Hematopoietic multipotent progenitor cell (in vitro differentiated cells): ENCODE results near the gene EGFL8. TPM values are rescaled to one million over a fixed set of nuclear protein-coding genes. Genes with fewer than 3 reads are reported as not detected.
A peak's percentile ranks its signal among the peaks of the same experiment; 100 is the strongest.
"Not testable (repeated sequence)": the region's sequence is repeated elsewhere in the genome, so short reads cannot be mapped to it uniquely, and the experiment has no call there.

ENCODE experiments used
- DNase-seq, 3 donors: peaks; one replicate each; pipeline ENCODE4 v3.0.0-alpha.2; 2011 to 2015; ENCODE audit warnings: low read depth in 2 of 3, low spot score in 2 of 3
- total RNA-seq: library from RNA; depleted of rRNA; stranded (reverse); fragments of >200 nt; gene quantifications from one replicate; pipeline ENCODE4 v1.2.3, GENCODE V29; 2012

Gene EGFL8
- total RNA-seq, 1 donor = 5.1 TPM

DNA sequence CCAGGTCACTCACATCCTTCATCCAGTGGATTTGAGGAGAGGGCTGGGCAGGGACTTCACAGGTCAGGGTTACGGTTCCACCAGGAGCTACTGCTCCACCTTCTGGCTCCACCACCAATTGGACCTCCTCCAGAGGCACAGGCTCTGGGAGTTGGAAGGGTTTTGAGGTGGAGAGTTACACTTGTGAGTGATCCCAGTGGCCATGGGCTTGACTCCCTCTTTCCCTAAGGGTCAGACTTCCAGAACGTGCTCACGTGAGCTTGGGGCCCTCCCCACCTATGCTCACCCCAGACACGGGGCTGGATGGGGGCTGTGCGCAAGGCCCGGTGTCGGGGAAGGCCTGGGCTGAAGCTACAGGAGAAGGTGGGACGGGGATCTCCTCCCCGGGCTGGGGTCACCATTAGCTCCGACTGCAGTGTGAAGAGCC lies 18.2 kb downstream of the EGFL8 start:
- DNase-seq = no peak

DNA sequence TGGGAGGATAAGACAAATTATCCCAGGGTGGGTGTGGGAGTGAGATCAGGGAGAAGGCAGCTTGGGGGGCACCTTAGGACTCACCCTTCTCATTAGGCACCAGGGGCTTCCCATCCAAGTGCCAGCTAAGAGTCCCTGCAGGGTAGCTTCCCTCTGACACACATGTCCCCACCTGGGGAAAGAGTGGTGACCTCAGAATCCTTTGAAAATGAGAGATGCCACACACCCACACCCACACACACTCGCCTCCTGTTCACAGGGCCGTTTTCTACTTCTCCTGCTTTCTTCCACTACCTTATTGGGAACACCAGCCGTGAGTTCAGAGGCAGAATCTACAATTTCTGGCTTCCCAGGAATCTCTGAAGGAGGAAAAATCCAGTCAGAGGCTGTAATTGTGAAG lies 18.6 kb downstream of the EGFL8 start:
- no peak for DNase-seq

DNA sequence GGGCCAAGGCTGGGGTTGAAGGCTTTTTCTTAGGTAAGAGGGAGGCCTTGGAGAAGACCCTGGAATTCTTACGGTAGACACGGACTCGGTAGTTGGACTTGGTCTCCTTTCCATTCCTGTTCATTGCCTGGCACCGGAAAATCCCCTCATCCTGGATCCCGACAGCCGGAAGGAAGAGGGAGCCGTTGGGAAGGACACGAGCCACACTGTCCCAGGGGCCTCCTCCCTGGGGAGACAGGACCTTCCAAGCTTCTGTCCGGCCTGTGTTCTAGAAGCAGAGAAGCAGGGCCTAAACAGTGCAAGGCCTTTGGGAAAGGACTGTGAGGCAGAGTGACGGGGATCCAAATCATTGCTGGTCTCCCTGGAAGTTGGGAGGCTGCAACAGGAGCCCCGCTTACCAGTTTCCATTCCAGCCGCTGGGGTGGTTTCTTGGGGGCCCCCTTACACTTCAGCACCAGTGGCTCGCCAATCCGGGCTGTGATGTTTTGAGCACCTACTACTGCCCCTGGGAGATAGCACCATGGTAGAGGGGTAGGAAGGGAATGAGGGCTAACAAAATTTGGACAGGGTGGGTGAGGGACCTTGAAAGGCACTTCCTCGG lies 19.2 kb downstream of the EGFL8 start:
- DNase-seq = no peak

- no peak for DNase-seq
Measured at GRCh38 chr6:32184084-32184640, 19.8 kb downstream of the EGFL8 start, which contains the start of gene AGER. AGER (minus strand) TSS chr6:32184253; CDS start chr6:32184222, 31 bp downstream.

- not testable (repeated sequence) for DNase-seq
Measured at GRCh38 chr6:32185681-32186131, 21.3 kb downstream of the EGFL8 start.

- DNase-seq = not testable (repeated sequence)
Measured at GRCh38 chr6:32186151-32186840, 21.9 kb downstream of the EGFL8 start.

DNA sequence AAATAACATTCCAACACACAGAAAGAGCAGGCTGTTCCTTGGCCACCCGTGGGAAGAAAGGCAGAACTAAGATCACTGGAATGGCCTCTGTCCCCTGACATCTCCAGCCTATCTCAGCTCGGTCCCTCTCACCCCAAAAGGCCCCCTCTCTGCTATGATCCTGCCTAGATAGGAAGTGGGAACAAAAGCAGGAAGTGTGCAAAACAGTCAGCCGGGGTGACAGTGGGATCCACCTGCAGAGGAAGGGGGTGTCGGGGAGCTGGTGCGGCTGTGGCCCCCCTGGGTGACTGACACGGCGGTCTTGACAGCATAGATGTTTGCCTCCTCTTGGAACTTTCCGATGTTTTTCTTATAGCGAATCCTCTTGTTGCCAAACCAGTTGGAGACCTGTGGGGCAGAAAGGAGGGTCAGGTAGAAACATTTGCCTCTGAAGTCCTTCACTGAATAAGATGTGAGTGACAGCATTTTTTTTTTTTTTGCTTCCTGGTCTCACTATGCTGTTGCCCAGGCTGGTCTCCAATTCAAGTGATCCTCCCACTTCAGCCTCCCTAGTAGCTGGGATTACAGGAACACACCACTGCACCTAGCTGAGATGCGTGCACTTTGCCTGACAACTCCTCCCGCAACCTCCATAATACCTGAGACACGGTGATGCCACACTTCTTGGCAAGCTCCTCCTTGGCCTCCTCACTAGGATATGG lies 22.8 kb downstream of the EGFL8 start:
- no peak for DNase-seq

GRCh38 chr6:32187725-32188380 lies 23.5 kb downstream of the EGFL8 start:
- not testable (repeated sequence) for DNase-seq

- no peak for DNase-seq
Measured at GRCh38 chr6:32188381-32189068, 24.1 kb downstream of the EGFL8 start.

DNA sequence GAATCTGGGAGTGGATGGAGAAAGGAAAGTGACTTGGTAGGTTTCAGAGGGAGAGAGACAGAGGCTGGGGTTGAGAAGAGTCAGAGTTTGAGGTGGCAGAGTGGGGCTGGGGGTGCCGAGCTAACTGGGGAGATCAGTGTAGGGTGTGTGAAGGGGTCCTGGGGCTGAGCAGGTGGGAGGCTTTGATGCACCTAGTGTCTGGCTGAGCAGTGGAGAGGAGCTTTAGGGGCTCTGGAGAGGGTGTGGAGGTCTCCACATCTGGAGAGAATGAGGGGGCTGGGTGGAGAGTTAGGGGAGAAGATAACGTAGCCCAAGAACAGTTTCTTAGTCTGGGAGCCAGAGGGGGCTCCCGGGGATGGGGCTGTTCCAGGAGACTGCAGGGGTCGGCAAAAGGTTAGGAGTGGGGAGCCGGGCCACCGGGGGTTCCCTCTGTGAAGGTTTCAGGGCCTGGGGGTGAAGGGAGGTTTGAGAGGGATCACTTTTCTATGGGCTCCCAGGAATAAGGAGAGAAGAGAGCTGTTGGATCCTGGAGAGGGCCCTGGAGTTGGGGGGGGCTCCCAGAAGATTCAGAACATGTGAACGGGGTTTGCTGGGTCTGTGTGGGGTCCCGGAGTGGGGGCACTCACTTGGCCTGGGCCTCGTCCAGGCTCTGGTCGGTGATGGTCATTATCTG lies 24.8 kb downstream of the EGFL8 start:
- DNase-seq = no peak

GRCh38 chr6:32189742-32190053 lies 25.3 kb downstream of the EGFL8 start:
- DNase-seq = no peak

- DNase-seq = peak in 2 of 3 donors; percentile 91 to 93
Measured at GRCh38 chr6:32190054-32190851, 25.9 kb downstream of the EGFL8 start, which contains the start of gene PBX2. PBX2 (minus strand) TSS chr6:32190202; CDS start chr6:32189915, 287 bp downstream.

GRCh38 chr6:32190911-32191677 lies 26.7 kb downstream of the EGFL8 start:
- DNase-seq = no peak

GRCh38 chr6:32191696-32192607 lies 27.6 kb downstream of the EGFL8 start:
- DNase-seq = no peak

- DNase-seq = peak in 2 of 3 donors; percentile 64 to 71
Measured at GRCh38 chr6:32192608-32193039, 28.2 kb downstream of the EGFL8 start, which contains the start of gene GPSM3. GPSM3 (minus strand) TSS chr6:32192643; CDS start chr6:32192513, 130 bp downstream.

DNA sequence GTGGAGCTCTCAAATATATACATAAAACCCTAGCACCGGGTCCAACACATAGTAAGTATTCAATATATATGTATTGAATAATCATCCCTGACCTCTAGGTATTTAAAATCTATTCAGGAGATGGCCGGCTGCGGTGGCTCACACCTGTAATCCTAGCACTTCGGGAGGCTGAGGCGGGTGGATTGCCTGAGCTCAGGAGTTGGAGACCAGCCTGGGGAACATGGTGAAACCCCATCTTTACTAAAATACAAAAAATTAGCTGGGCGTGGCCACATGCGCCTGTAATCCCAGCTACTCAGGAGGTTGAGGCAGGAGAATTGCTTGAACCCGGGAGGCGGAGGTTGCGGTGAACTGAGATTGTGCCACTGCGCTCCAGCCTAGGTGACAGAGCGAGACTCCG lies 28.7 kb downstream of the EGFL8 start:
- DNase-seq = not testable (repeated sequence)

DNA sequence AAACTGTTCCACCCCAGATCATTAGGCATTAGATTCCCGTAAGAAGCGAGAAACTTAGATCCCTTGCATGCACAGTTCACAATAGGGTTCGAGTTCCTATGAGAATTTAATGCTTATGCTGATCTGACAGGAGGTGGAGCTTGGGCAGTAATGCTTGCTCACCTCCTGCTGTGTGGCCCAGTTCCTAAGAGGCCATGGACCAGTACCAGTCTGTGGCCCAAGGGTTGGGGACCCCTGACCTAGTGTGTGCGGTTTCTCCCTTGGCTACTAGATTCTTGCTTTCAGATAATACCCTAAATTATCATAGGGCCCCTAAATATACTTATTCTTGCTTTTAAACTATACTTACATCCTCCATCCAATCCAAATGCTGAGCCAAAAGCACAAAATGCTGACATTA lies 30.0 kb downstream of the EGFL8 start:
- DNase-seq = no peak
